ENCODE data around the gene OR7E24.
A peak's percentile ranks its signal among the peaks of the same experiment; 100 is the strongest.
"Not testable (repeated sequence)": the region's sequence is repeated elsewhere in the genome, so short reads cannot be mapped to it uniquely, and the experiment has no call there.

Gene OR7E24

GRCh38 chr19:9250630-9251029 lies at the start of gene OR7E24:
Gene OR7E24, plus strand, starts transcription at chr19:9250930. Its CDS starts 114 bp downstream, at chr19:9251044.
- DNase-seq, result no peak

GRCh38 chr19:9205501-9206113 lies 45.1 kb upstream of the OR7E24 start:
- peak; percentile 7 for DNase-seq

GRCh38 chr19:9219489-9219888 lies 31.2 kb upstream of the OR7E24 start, which contains the start of gene OR7D4:
Gene OR7D4, minus strand, starts transcription at chr19:9219589. Its CDS starts 4,752 bp downstream, at chr19:9214837.
- DNase-seq, result no peak

- DNase-seq, result no peak
These were observed 506 bp downstream of the OR7E24 start for GRCh38 chr19:9251236-9251635.

- not testable (repeated sequence) for DNase-seq
These were observed 32.8 kb downstream of the OR7E24 start for GRCh38 chr19:9283485-9283884.

- no peak for DNase-seq
These were observed 38.6 kb downstream of the OR7E24 start for GRCh38 chr19:9289231-9289884.

GRCh38 chr19:9295411-9295849 lies 44.7 kb downstream of the OR7E24 start:
- DNase-seq, result no peak

GRCh38 chr19:9296336-9296735 lies 45.6 kb downstream of the OR7E24 start:
- no peak for DNase-seq

Measured in NCI-H1694 (cell line).